Measurements from ENCODE around the gene CCN2. TPM values are rescaled to one million over a fixed set of nuclear protein-coding genes. Genes with fewer than 3 reads are reported as not detected.

The CCN2 gene, protein sequence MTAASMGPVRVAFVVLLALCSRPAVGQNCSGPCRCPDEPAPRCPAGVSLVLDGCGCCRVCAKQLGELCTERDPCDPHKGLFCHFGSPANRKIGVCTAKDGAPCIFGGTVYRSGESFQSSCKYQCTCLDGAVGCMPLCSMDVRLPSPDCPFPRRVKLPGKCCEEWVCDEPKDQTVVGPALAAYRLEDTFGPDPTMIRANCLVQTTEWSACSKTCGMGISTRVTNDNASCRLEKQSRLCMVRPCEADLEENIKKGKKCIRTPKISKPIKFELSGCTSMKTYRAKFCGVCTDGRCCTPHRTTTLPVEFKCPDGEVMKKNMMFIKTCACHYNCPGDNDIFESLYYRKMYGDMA
- total RNA-seq: 15.5 and 145 TPM in 2 replicates

DNA sequence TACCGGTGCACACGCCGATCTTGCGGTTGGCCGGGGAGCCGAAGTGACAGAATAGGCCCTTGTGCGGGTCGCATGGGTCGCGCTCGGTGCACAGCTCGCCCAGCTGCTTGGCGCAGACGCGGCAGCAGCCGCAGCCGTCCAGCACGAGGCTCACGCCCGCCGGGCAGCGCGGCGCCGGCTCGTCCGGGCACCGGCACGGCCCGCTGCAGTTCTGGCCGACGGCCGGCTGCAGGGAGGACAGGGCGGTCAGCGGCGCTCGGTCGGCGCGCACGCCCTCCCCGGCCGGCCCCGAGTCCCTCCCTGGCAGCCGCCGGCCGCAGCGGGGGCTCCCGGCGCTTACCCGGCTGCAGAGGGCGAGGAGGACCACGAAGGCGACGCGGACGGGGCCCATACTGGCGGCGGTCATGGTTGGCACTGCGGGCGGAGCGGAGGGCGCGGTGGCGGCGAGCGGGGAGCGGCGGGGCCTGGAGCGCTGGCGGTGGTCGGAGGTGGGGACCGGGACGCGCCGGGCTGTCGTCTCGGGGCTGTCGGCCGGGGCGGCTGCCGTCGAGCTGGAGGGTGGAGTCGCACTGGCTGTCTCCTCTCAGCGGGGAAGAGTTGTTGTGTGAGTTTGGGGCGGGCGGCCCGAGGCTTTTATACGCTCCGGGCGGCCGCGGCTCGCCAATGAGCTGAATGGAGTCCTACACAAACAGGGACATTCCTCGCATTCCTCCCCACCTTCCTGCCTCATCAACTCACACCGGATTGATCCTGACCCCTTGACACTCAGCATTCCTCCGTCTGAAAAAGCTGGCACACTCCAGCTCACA lies at the start of gene CCN2:
Gene CCN2, minus strand, starts transcription at position 606 of the 809 bp plus-strand sequence. Its CDS starts 200 bp downstream, at position 406.

Other genes starting within 250 kb of the CCN2 start
- gene OR2A4, start 250.0 kb downstream of the CCN2 start, total RNA-seq: 0.16 TPM in 1 of 2 replicates, not detected in the other
- under 0.01 TPM in 1 of 2 replicates, not detected in the other for gene CTAGE9, start 240.4 kb downstream of the CCN2 start, total RNA-seq
- 5.6 and 11.5 TPM in 2 replicates for gene ENPP1, start 143.4 kb downstream of the CCN2 start, total RNA-seq

Data from bronchial smooth muscle cell (primary cell).